GM10248 (cell line): ENCODE data around the gene TECPR2.

Source experiments
- CTCF ChIA-PET: fragments of 300-600 bp; sonication (Branson Sonifier 250); formaldehyde crosslinking; extraction: SDS; loops from one replicate; lab custom pipeline; 2021; ENCODE audit warnings: antibody characterized with exemption; lab: Yijun Ruan, JAX
- POLR2A ChIA-PET: fragments of 350-650 bp; sonication (Branson Sonifier 250); formaldehyde crosslinking; extraction: SDS; loops from one replicate; lab custom pipeline; 2020; ENCODE audit warnings: antibody characterized with exemption; lab: Yijun Ruan, JAX
- DNase-seq: peaks from one replicate; pipeline ENCODE4 v3.0.0; 2012; ENCODE audit errors: extremely low spot score
- TF ChIP-seq, protein P1 (sequence below): IDR thresholded peaks from 2 replicates; pipeline ENCODE4 v1.5.1; 2012; ENCODE audit warnings: mild to moderate bottlenecking, low read depth; ENCODE audit errors: extremely low read depth, missing control alignments, control extremely low read depth

Gene TECPR2

DNA sequence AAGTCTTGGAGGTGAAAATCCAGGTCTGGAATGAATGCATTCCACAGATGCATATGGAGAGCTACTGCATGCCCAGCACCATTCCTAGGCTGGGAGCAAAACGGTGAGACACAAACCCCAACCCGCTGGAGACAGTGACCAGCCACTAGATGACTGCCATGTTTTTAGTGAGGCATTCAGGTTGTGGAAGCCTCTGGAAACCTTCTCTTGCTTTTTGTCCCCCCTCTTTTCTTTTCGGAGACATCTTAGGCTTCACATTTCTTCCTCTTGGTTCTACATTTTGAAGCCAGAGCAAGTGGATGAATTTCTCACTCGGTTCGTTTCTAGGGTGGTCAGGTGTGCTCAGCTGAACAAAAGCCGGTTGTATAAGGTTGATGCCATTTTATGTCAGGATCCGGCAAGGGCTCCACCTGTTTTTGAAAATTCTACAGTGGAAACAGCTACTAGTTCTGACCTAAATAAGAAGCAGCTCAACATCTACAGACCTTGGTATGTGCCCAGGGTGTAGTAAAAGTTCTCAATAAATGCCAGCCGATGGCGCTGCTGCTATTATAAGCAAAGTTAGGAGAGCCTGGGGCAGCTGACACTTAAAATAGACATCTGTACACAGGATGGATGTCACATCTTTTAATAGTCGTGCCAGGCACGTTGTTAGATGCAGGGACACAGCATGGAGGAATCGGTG is 45.0 kb upstream of the TECPR2 start:
- DNase-seq: no peak
- TF ChIP-seq, protein P1, sequence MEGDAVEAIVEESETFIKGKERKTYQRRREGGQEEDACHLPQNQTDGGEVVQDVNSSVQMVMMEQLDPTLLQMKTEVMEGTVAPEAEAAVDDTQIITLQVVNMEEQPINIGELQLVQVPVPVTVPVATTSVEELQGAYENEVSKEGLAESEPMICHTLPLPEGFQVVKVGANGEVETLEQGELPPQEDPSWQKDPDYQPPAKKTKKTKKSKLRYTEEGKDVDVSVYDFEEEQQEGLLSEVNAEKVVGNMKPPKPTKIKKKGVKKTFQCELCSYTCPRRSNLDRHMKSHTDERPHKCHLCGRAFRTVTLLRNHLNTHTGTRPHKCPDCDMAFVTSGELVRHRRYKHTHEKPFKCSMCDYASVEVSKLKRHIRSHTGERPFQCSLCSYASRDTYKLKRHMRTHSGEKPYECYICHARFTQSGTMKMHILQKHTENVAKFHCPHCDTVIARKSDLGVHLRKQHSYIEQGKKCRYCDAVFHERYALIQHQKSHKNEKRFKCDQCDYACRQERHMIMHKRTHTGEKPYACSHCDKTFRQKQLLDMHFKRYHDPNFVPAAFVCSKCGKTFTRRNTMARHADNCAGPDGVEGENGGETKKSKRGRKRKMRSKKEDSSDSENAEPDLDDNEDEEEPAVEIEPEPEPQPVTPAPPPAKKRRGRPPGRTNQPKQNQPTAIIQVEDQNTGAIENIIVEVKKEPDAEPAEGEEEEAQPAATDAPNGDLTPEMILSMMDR: peak; percentile 13
- ChIA-PET POLR2A (interaction anchor here (0.6 kb wide), 1 partner anchor 341 kb away, joined by 3 read pairs; no protein-coding TSS in a partner anchor), CTCF (interaction anchor here (0.6 to 3.7 kb wide), 25 partner anchors 9 to 610 kb away, joined by 3 to 20 read pairs (median 4); partner anchors contain the start of gene MOK)

DNA sequence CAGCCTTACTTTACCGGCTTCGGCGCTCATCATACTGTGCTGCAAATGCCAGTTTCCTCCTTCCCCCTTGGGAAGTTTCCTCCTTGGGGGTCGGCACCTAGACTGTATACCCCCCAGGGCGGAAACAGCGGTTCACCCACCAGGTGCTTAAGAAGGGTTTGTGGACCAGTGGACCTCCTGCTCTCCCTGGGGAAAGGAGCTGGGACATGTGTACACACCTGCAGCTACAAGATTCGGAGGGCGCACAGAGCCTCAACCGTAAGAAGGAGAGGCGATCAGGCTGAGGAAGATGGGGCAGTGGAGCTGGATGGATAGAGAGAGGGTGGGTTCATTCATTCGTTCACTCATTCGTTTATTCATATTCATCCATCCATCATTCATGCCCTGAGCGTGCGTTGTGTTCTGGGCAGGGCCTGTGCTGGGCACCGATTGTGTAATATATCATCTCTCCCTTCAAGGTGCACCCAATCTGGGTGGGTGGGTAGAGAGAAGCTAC is 43.9 kb upstream of the TECPR2 start:
- ChIA-PET CTCF (interaction anchor here (1.1 to 2.7 kb wide), 6 partner anchors 9 to 357 kb away, joined by 3 to 9 read pairs (median 4); no protein-coding TSS in a partner anchor), POLR2A (no interaction called here)
- TF ChIP-seq, protein P1: no peak
- no peak for DNase-seq

DNA sequence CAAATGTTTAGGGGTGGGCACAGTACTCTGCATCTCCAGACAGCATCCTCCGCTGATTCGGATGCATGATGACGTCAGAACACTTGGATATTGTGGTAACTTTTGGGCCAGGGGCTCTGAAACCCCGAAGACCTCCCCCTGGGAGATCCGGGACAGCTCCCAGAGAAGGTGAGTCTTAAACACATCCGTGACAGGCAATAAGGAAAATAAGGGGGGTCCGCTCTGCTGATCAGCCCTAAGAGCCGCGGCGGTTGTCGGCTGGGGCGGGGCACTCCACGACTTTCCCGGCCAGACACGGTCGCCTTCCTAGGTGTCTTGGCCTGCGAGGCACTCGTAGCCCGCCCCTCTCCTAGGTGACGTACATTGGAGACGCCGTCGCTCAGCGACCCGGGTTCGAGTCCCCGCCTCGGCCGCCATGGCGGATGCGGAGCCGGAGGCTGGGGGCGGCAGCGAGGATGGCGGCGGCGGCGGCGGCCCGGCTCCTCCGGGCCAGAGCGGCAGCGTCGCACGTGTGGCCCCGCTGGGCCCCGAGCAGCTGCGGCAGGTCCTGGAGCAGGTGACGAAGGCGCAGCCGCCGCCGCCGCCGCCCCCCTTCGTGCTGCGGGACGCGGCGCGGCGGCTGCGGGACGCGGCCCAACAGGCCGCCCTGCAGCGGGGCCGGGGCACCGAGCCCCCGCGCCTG is 43.2 kb upstream of the TECPR2 start, which contains the start of gene ZNF839:
Gene ZNF839, plus strand, starts transcription at position 396 of the 682 bp plus-strand sequence. Its CDS starts 20 bp downstream, at position 416.
- POLR2A ChIA-PET: no interaction called here
- TF ChIP-seq, protein P1: no peak
- CTCF ChIA-PET: interaction anchor here (0.8 to 2.7 kb wide), 4 partner anchors 13 to 358 kb away, joined by 3 to 6 read pairs (median 3); no protein-coding TSS in a partner anchor
- DNase-seq: peak; percentile 94

DNA sequence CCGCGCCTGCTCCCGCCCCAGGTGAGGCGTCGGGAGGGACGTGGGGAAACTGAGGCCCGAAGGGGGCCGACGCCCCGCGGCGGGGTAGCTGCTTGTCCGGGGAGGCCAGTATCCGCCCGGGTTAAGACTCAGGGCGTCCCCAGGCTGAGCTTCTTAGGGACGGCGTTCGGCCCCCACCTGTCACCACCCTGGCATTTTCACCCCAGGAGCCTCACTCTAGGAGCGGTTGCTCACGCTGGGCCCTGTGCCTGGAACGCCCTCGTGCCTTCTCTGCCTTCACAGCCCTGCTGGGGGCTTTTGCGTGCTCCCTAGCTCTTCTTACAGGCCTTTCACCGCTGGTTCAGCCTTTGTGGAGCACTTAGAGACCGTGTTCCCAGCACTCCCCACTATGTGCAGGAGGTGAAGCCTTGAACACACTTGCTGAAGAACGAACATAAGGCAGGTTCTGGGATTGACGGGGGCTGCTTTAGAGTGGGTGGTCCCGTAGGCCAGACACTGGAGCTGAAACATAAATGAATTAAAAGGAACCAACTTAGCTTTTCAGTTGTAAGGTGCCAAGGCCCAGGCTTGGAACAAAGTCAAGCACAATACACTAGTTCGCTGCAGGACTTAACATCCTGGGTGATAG is 42.6 kb upstream of the TECPR2 start:
- POLR2A ChIA-PET: no interaction called here
- peak; percentile 43 for DNase-seq
- CTCF ChIA-PET: interaction anchor here (0.8 to 2.7 kb wide), 3 partner anchors 14 to 204 kb away, joined by 3 to 6 read pairs (median 3); no protein-coding TSS in a partner anchor
- TF ChIP-seq, protein P1: no peak

DNA sequence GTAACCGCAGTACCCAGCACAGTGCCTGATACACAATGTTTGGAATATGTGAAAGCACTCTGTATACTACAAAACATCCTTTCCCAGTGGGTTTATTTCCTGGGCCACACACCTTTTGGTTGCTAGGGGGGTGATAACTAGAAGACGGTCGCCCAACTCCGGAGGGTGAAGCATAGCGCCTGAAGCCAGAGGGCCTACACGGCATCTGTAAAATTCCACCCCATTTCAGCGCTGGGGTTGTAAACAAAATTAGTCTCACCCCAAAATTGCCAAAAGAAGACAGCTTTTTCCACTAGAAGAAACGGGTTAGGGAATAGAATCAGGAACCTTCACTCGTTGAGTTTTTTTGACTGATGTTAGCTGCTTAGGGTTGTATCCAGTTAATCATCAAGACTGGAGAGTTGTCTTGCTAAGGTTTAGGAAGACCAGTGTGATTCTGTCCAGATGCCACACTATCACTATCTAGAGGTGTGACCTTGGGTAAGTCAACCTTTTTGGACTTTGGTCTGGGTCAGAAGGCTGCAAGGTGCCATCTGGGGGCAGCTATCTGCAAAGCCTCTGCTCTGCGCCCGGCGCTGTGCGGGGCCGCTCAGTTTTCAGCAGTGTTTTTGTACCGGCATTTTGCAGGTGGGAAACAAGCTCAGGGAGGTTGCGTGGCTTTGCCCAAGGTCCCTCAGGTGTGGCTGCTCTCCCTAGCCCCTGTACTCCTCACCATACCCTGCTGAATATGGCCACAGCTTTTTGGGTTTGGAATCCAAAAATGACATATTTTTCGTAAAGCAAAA is 41.9 kb upstream of the TECPR2 start:
- no peak for DNase-seq
- POLR2A ChIA-PET: no interaction called here
- CTCF ChIA-PET: interaction anchor here (0.8 to 2.7 kb wide), 5 partner anchors 11 to 203 kb away, joined by 3 to 8 read pairs (median 6); no protein-coding TSS in a partner anchor
- TF ChIP-seq, protein P1: no peak
